Stomach (tissue), 9 donors: Measurements from ENCODE around the gene CNP. TPM values are rescaled to one million over a fixed set of nuclear protein-coding genes. Genes with fewer than 3 reads are reported as not detected.

Source experiments
- DNase-seq, 2 donors: peaks; one replicate each; pipeline versions ENCODE4 v3.0.0 to v3.0.0-alpha.2; 2013 to 2019
- H3K27ac ChIP-seq, 5 donors: fragments of 200-600 bp in 4 of 5; sonication (generic) in 4 of 5; one replicate each; pipeline ENCODE4 v1.5.1; 2013 to 2019; ENCODE audit warnings: mild to moderate bottlenecking in 1 of 5, moderate library complexity in 1 of 5
- H3K27me3 ChIP-seq, 3 donors: fragments of 200-600 bp; sonication (generic); one replicate each; pipeline ENCODE4 v1.5.1; 2017 to 2019; ENCODE audit warnings: mixed run types in 1 of 3
- H3K36me3 ChIP-seq, 4 donors: fragments of 200-600 bp; sonication (generic); 1 replicate in 3 of 4; 2 replicates in 1 of 4; pipeline ENCODE4 v1.5.1; 2016 to 2019
- H3K4me1 ChIP-seq, 4 donors: fragments of 200-600 bp; sonication (generic); one replicate each; pipeline ENCODE4 v1.5.1; 2016 to 2019
- H3K4me3 ChIP-seq, 4 donors: fragments of 200-600 bp; sonication (generic) in 3 of 4; one replicate each; pipeline ENCODE4 v1.5.1; 2016 to 2019; ENCODE audit warnings: mild to moderate bottlenecking in 1 of 4
- H3K9me3 ChIP-seq, 4 donors: fragments of 200-600 bp; sonication (generic); one replicate each; pipeline ENCODE4 v1.5.1; 2016 to 2019
- EP300 ChIP-seq: sonication (generic); formaldehyde crosslinking; IDR thresholded peaks from one replicate; pipeline ENCODE4 v1.6.1; 2017; ENCODE audit warnings: antibody characterized with exemption
- POLR2A ChIP-seq, 4 donors: fragments of 450-650 bp; IDR thresholded peaks; one replicate each; pipeline ENCODE4 v1.6.1; 2016; ENCODE audit warnings: antibody characterized with exemption in 4 of 4, control low read depth in 2 of 4, mild to moderate bottlenecking in 1 of 4, moderate library complexity in 1 of 4
- POLR2AphosphoS5 ChIP-seq, 3 donors: sonication (generic); formaldehyde crosslinking; IDR thresholded peaks; one replicate each; pipeline ENCODE4 v1.6.1; 2016; ENCODE audit warnings: antibody characterized with exemption in 3 of 3
- WGBS, 5 donors: extraction: QIAGEN DNeasy Blood & Tissue Kit in 3 of 5; methylation state at CpG; one replicate each; pipeline versions ENCODE4 v1.1.5 to v1.1.7; 2013 to 2018; 5-methylcytosine and 5-hydroxymethylcytosine counted together
- intact Hi-C: fragments of 100-400 bp; cut with DNase I; formaldehyde crosslinking; loops from one replicate; pipeline ENCODE4 v1.15.1; 2023; ENCODE audit warnings: low total_unique reads
- polyA plus RNA-seq, 3 donors: library from polyadenylated mRNA; stranded (reverse); fragments of 200-250 nt; gene quantifications; one replicate each; pipeline ENCODE4 v1.2.3, GENCODE V29; 2013
- total RNA-seq, 5 donors: library from RNA; depleted of rRNA; stranded (reverse); fragments of >200 nt; gene quantifications; one replicate each; pipeline versions ENCODE4 v1.1.0 to v1.2.3, GENCODE V29; 2014 to 2016
- TF ChIP-seq, protein P1 (sequence below), 7 experiments: fragments of 450-650 bp in 4 of 7; fragments of 200-600 bp in 3 of 7; sonication (generic) in 3 of 7; IDR thresholded peaks; one replicate each; pipeline ENCODE4 v1.5.1; 2016 to 2019; ENCODE audit warnings: antibody characterized with exemption in 7 of 7, control low read depth in 2 of 7, mild to moderate bottlenecking in 1 of 7
- donor health status: healthy with polysubstance abuse.
- donor health status: Bipolar disorder and iron deficiency.
- donor health status: healthy.

The CNP gene
- total and polyA plus RNA-seq, 8 donors, result 21.0 to 47.2 (median 29.1) TPM

- no peak for TF ChIP-seq POLR2AphosphoS5 (IDR thresholded peaks at IDR 0.05)
- TF ChIP-seq, protein P1, sequence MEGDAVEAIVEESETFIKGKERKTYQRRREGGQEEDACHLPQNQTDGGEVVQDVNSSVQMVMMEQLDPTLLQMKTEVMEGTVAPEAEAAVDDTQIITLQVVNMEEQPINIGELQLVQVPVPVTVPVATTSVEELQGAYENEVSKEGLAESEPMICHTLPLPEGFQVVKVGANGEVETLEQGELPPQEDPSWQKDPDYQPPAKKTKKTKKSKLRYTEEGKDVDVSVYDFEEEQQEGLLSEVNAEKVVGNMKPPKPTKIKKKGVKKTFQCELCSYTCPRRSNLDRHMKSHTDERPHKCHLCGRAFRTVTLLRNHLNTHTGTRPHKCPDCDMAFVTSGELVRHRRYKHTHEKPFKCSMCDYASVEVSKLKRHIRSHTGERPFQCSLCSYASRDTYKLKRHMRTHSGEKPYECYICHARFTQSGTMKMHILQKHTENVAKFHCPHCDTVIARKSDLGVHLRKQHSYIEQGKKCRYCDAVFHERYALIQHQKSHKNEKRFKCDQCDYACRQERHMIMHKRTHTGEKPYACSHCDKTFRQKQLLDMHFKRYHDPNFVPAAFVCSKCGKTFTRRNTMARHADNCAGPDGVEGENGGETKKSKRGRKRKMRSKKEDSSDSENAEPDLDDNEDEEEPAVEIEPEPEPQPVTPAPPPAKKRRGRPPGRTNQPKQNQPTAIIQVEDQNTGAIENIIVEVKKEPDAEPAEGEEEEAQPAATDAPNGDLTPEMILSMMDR (IDR thresholded peaks at IDR 0.05), result no peak
- no peak for TF ChIP-seq EP300
- TF ChIP-seq POLR2A (IDR thresholded peaks at IDR 0.05), result no peak
- no peak overlapping the region for H3K4me3 ChIP-seq
- H3K27ac ChIP-seq, result peak overlapping the region in 4 of 5 donors; percentile 10 to 32 (median 28)
- peak in 1 of 2 donors; percentile 44 for DNase-seq
- peaks cover 67 to 100% (median 98%) of the 10 kb centered on the region in 4 donors for H3K36me3 ChIP-seq
- H3K4me1 ChIP-seq, result peaks cover 0 to 16% (median 6%) of the 10 kb centered on the region in 4 donors
- H3K9me3 ChIP-seq, result no peaks in the 10 kb centered on the region
- H3K27me3 ChIP-seq, result no peaks in the 10 kb centered on the region
- 70 to 79% (median 72%) methylated on average over 5 of the region's 5 CpGs for WGBS, 5 donors
- intact Hi-C loops, result no loop called here
These were observed 23.3 kb downstream of the CNP start for GRCh38 chr17:41989702-41990419.

DNA sequence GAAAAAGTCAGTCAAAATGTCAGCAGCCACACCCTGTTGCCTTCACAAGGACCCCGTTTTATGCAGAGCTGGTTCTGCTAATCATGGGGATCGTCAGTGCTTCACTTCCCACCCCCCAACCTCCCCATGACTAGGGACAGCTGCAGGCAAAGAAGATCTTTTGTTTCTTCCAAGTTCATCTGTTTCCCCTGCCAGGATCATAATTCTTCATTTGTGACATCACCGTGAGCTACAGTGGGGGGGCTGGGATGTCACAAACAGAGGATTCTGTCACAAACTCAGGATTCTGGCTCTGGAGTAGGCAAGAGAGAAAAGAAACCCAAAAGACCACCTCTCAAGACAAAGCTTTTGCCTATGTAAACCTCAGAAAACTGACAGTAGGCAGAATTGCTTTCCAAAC lies 26.0 kb downstream of the CNP start:
- H3K9me3 ChIP-seq, result no peaks in the 10 kb centered on the region
- 76 to 90% (median 83%) methylated on average over 3 of the region's 3 CpGs for WGBS, 5 donors
- intact Hi-C loops, result no loop called here
- no peak for TF ChIP-seq POLR2AphosphoS5 (IDR thresholded peaks at IDR 0.05)
- no peak overlapping the region for H3K4me3 ChIP-seq
- H3K4me1 ChIP-seq, result peaks cover 0 to 16% (median 6%) of the 10 kb centered on the region in 4 donors
- no peaks in the 10 kb centered on the region for H3K27me3 ChIP-seq
- no peak for DNase-seq
- no peak overlapping the region for H3K27ac ChIP-seq
- H3K36me3 ChIP-seq, result peaks cover 78 to 100% (median 99%) of the 10 kb centered on the region in 4 donors

GRCh38 chr17:41996855-41997164 lies 30.2 kb downstream of the CNP start:
- intact Hi-C loops, result no loop called here
- TF ChIP-seq POLR2AphosphoS5 (IDR thresholded peaks at IDR 0.05) (no peak), POLR2A (IDR thresholded peaks at IDR 0.05) (no peak), EP300 (no peak)
- TF ChIP-seq, protein P1 (IDR thresholded peaks at IDR 0.05), result no peak
- Histone ChIP-seq H3K36me3 (peaks cover 74 to 100% (median 95%) of the 10 kb centered on the region in 4 donors), H3K4me1 (peaks cover 3 to 24% (median 12%) of the 10 kb centered on the region in 4 donors), H3K4me3 (no peak overlapping the region), H3K27ac (no peak overlapping the region), H3K27me3 (no peaks in the 10 kb centered on the region), H3K9me3 (no peaks in the 10 kb centered on the region)
- no peak for DNase-seq
- 88 to 94% (median 93%) methylated on average over 2 of the region's 2 CpGs for WGBS, 5 donors

DNA sequence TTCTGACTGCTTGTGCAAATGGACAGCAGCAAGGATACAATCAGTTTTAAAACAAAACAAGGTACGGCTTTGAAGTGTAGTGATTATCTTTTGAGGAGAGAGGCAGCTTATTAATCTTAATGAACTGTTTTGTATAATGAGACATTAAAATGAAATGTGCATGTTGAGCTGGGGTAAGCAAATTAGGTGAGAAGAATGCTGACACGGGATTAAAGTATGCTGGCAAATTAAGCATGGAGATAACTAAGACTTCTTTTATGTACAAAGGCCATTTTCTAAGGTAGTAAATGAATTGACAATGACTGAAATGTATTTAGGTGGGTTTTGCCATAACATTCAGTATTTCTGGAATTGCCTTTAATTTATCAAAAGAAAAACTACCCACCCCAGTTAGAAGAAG lies 31.9 kb downstream of the CNP start:
- Histone ChIP-seq H3K27ac (no peak overlapping the region), H3K4me1 (peaks cover 10 to 41% (median 25%) of the 10 kb centered on the region in 4 donors), H3K4me3 (no peak overlapping the region), H3K9me3 (no peaks in the 10 kb centered on the region), H3K27me3 (no peaks in the 10 kb centered on the region), H3K36me3 (peaks cover 65 to 96% (median 93%) of the 10 kb centered on the region in 4 donors)
- 30 to 46% (median 42%) methylated on average over 2 of the region's 2 CpGs for WGBS, 5 donors
- DNase-seq, result no peak
- intact Hi-C loops, result no loop called here
- no peak for TF ChIP-seq POLR2A (IDR thresholded peaks at IDR 0.05)
- TF ChIP-seq POLR2AphosphoS5 (IDR thresholded peaks at IDR 0.05), result no peak
- TF ChIP-seq EP300, result no peak
- TF ChIP-seq, protein P1 (IDR thresholded peaks at IDR 0.05), result no peak
